IMR-90 (cell line): Measurements from ENCODE around the gene RAB15. TPM values are rescaled to one million over a fixed set of nuclear protein-coding genes. Genes with fewer than 3 reads are reported as not detected.

Experiments
- ATAC-seq: fragments of 200-7000 bp; cut with Tn5 transposase; 2 replicates; pipeline ENCODE4 v1.9.1; 2020; ENCODE audit warnings: low read depth, mild to moderate bottlenecking, moderate library complexity
- BruUV-seq: library from RNA; stranded (reverse); fragments of 400-500 nt; replicated peaks from 2 replicates; lab custom pipeline; 2021; lab: Mats Ljungman, UMichigan
- CTCF ChIA-PET: fragments of 300-600 bp; formaldehyde crosslinking; extraction: SDS; loops from one replicate; lab custom pipeline; 2021; ENCODE audit warnings: antibody characterized with exemption; lab: Yijun Ruan, JAX
- POLR2A ChIA-PET: fragments of 300-600 bp; sonication (Branson Sonifier 250); formaldehyde crosslinking; loops from one replicate; lab custom pipeline; 2022; ENCODE audit warnings: antibody characterized with exemption; ENCODE audit not compliant: unreplicated experiment; lab: Charles Lee
- DNase-seq: peaks from one replicate; pipeline ENCODE4 v3.0.0; 2013
- H2AFZ ChIP-seq: replicated peaks from 2 replicates; pipeline ENCODE3; 2013; ENCODE audit warnings: low read length, mild to moderate bottlenecking; ENCODE audit not compliant: poor library complexity
- H2AK5ac ChIP-seq: 2 replicates; pipeline ENCODE4 v1.6.1; 2013; ENCODE audit warnings: low read depth, low read length, inconsistent platforms
- H2AK9ac ChIP-seq: replicated peaks from 2 replicates; pipeline ENCODE3; 2013; ENCODE audit warnings: mild to moderate bottlenecking, low read depth, low read length, moderate library complexity; ENCODE audit not compliant: poor library complexity
- H2BK120ac ChIP-seq: 2 replicates; pipeline ENCODE4 v1.6.1; 2013; ENCODE audit warnings: low read depth, low read length, inconsistent platforms
- H2BK15ac ChIP-seq: 3 replicates; pipeline ENCODE4 v1.6.1; 2013; ENCODE audit warnings: low read depth, low read length, inconsistent platforms
- H2BK20ac ChIP-seq: 2 replicates; pipeline ENCODE4 v1.6.1; 2013; ENCODE audit warnings: low read depth, mild to moderate bottlenecking, inconsistent platforms, low read length, moderate library complexity
- H2BK5ac ChIP-seq: 2 replicates; pipeline ENCODE4 v1.6.1; 2013; ENCODE audit warnings: mild to moderate bottlenecking, low read depth, low read length, inconsistent platforms; ENCODE audit not compliant: poor library complexity, severe bottlenecking
- H3K14ac ChIP-seq: replicated peaks from 2 replicates; pipeline ENCODE4 v1.6.1; 2013; ENCODE audit warnings: low read depth, low read length, inconsistent platforms
- H3K18ac ChIP-seq: 2 replicates; pipeline ENCODE4 v1.6.1; 2013; ENCODE audit warnings: low read depth, low read length, control low read depth
- H3K23ac ChIP-seq: 2 replicates; pipeline ENCODE4 v1.6.1; 2013; ENCODE audit warnings: low read depth, low read length, inconsistent platforms
- H3K27ac ChIP-seq: 2 replicates; pipeline ENCODE4 v1.5.1; 2013; ENCODE audit warnings: mild to moderate bottlenecking, control low read depth, low read length; ENCODE audit not compliant: insufficient read depth
- H3K27me3 ChIP-seq: 2 replicates; pipeline ENCODE4 v1.6.1; 2013; ENCODE audit warnings: low read length; ENCODE audit not compliant: control insufficient read depth, insufficient read depth
- H3K36me3 ChIP-seq: 2 replicates; pipeline ENCODE4 v1.6.1; 2013; ENCODE audit warnings: low read length, mixed read lengths; ENCODE audit not compliant: control insufficient read depth, insufficient read depth
- H3K4ac ChIP-seq: 2 replicates; pipeline ENCODE4 v1.6.1; 2013; ENCODE audit warnings: low read depth, low read length, inconsistent platforms
- H3K4me1 ChIP-seq: 2 replicates; pipeline ENCODE4 v1.6.1; 2013; ENCODE audit warnings: low read length, mixed read lengths; ENCODE audit not compliant: control insufficient read depth, insufficient read depth
- H3K4me2 ChIP-seq: 2 replicates; pipeline ENCODE4 v1.6.1; 2013; ENCODE audit warnings: low read depth, mild to moderate bottlenecking, control low read depth, low read length, moderate library complexity
- H3K4me3 ChIP-seq: 2 replicates; pipeline ENCODE4 v1.5.1; 2013; ENCODE audit warnings: low read depth, mild to moderate bottlenecking, control low read depth, low read length, moderate library complexity; ENCODE audit not compliant: insufficient read depth
- H3K56ac ChIP-seq: 2 replicates; pipeline ENCODE4 v1.6.1; 2013; ENCODE audit warnings: low read length, inconsistent platforms; ENCODE audit not compliant: insufficient read depth; ENCODE audit errors: extremely low read depth
- H3K79me1 ChIP-seq, 2 experiments: 2 replicates each; pipeline ENCODE4 v1.6.1; 2013; ENCODE audit warnings: low read length in 2 of 2, inconsistent platforms in 1 of 2, low read depth in 1 of 2
- H3K9ac ChIP-seq: 2 replicates; pipeline ENCODE4 v1.6.1; 2013; ENCODE audit warnings: low read depth, low read length, control low read depth
- H3K9me1 ChIP-seq: 2 replicates; pipeline ENCODE4 v1.6.1; 2013; ENCODE audit warnings: low read length, inconsistent platforms; ENCODE audit not compliant: insufficient read depth
- H3K9me3 ChIP-seq: 2 replicates; pipeline ENCODE4 v1.6.1; 2013; ENCODE audit warnings: low read length; ENCODE audit not compliant: control insufficient read depth, insufficient read depth
- H4K20me1 ChIP-seq: 2 replicates; pipeline ENCODE4 v1.6.1; 2013; ENCODE audit warnings: low read length, inconsistent platforms; ENCODE audit not compliant: insufficient read depth
- H4K5ac ChIP-seq: 2 replicates; pipeline ENCODE4 v1.6.1; 2013; ENCODE audit warnings: mild to moderate bottlenecking, low read depth, low read length, control low read depth
- H4K8ac ChIP-seq, 2 experiments: 2 replicates each; pipeline ENCODE4 v1.6.1; 2013; ENCODE audit warnings: low read depth in 2 of 2, low read length in 2 of 2, control low read depth in 1 of 2, inconsistent platforms in 1 of 2
- H4K91ac ChIP-seq: 2 replicates; pipeline ENCODE4 v1.6.1; 2013; ENCODE audit warnings: low read depth, low read length, inconsistent platforms; ENCODE audit not compliant: insufficient read depth
- MAZ ChIP-seq: IDR thresholded peaks from 2 replicates; pipeline ENCODE4 v1.6.1; 2012; ENCODE audit warnings: low read depth, mild to moderate bottlenecking, low read length, improper control_type of control experiment, moderate library complexity, borderline replicate concordance
- RCOR1 ChIP-seq: IDR thresholded peaks from 2 replicates; pipeline ENCODE4 v1.6.1; 2012; ENCODE audit warnings: mild to moderate bottlenecking, low read length, improper control_type of control experiment; ENCODE audit not compliant: insufficient replicate concordance
- WGBS, 2 experiments: methylation state at CpG; one replicate each; pipeline versions ENCODE4 v1.1.5 to v1.1.7; 2013; ENCODE audit warnings: missing lambda C conversion rate in 2 of 2; ENCODE audit not compliant: insufficient read length in 1 of 2; ENCODE audit errors: extremely low coverage in 2 of 2; 5-methylcytosine and 5-hydroxymethylcytosine counted together
- dilution Hi-C: fragments of 300-500 bp; cut with HindIII; formaldehyde crosslinking; loops from one replicate; pipeline ENCODE4 v1.14.3; 2018; ENCODE audit warnings: low sequenced_read_pairs; ENCODE audit not compliant: unreplicated experiment
- in situ Hi-C: fragments of 300-500 bp; cut with MboI; formaldehyde crosslinking; loops from 3 replicates; pipeline ENCODE4 v1.14.3; 2019; ENCODE audit warnings: low sequenced_read_pairs, inconsistent platforms, mixed read lengths
- intact Hi-C: fragments of 100-400 bp; cut with micrococcal nuclease; formaldehyde crosslinking; loops from 2 replicates; pipeline ENCODE4 v1.10.0; 2022
- polyA plus RNA-seq, 3 experiments: library from polyadenylated mRNA; depleted of rRNA; stranded (reverse); fragments of >200 nt; gene quantifications; 2 replicates each; pipeline ENCODE4 v1.2.3, GENCODE V29; 2012; ENCODE audit warnings: low replicate concordance in 1 of 3
- total RNA-seq: library from RNA; depleted of rRNA; stranded (reverse); fragments of >200 nt; gene quantifications from 2 replicates; pipeline ENCODE4 v1.2.3, GENCODE V29; 2012

The RAB15 gene
- total and polyA plus RNA-seq, 2 of the 4 experiments (the other 2 are of a cell fraction), result 3.4 to 7.8 TPM

- no peak overlapping the region for H2AFZ ChIP-seq
- DNase-seq, result no peak
- no peaks in the 10 kb centered on the region for H3K4me1 ChIP-seq
- H3K23ac ChIP-seq, result no peak overlapping the region
- no peak overlapping the region for H3K18ac ChIP-seq
- dilution Hi-C loops (no loop called here), intact Hi-C loops (no loop called here), in situ Hi-C loops (no loop called here)
- no peak overlapping the region for H4K91ac ChIP-seq
- no peaks in the 10 kb centered on the region for H3K27me3 ChIP-seq
- H2BK15ac ChIP-seq, result no peak overlapping the region
- no peak overlapping the region for H4K8ac ChIP-seq
- H2AK5ac ChIP-seq, result no peak overlapping the region
- peaks cover 2% of the 10 kb centered on the region; the same call in 1 of the 2 replicates for H3K9me1 ChIP-seq
- no peak overlapping the region for H3K9ac ChIP-seq
- H4K20me1 ChIP-seq, result no peaks in the 10 kb centered on the region
- no peak overlapping the region for H3K56ac ChIP-seq
- BruUV-seq, result no TSS peak
- H3K14ac ChIP-seq, result no peak overlapping the region
- H2BK20ac ChIP-seq, result no peak overlapping the region
- H3K79me1 ChIP-seq, result no peaks in the 10 kb centered on the region; a peak in 1 of 4 replicates
- H2BK5ac ChIP-seq, result no peak overlapping the region
- TF ChIP-seq MAZ (no peak), RCOR1 (no peak)
- H2BK120ac ChIP-seq, result no peak overlapping the region
- POLR2A ChIA-PET, result no interaction called here
- CTCF ChIA-PET, result no interaction called here
- no peak overlapping the region for H3K27ac ChIP-seq
- no peak overlapping the region for H3K4me2 ChIP-seq
- H4K5ac ChIP-seq, result no peak overlapping the region
- H3K36me3 ChIP-seq, result no peaks in the 10 kb centered on the region
- no peak for ATAC-seq
- no peaks in the 10 kb centered on the region for H3K9me3 ChIP-seq
- H3K4me3 ChIP-seq, result no peak overlapping the region
- 89% methylated on average over 1 of the region's 5 CpGs; no CpG with 5 or more reads in 1 of the 2 experiments for WGBS, 2 experiments
- no peak overlapping the region for H3K4ac ChIP-seq
- no peak overlapping the region for H2AK9ac ChIP-seq
Observed at GRCh38 chr14:64958743-64959142, 13.4 kb downstream of the RAB15 start.
